Measurements from ENCODE around the gene HSBP1L1.

HSBP1L1 gene

DNA sequence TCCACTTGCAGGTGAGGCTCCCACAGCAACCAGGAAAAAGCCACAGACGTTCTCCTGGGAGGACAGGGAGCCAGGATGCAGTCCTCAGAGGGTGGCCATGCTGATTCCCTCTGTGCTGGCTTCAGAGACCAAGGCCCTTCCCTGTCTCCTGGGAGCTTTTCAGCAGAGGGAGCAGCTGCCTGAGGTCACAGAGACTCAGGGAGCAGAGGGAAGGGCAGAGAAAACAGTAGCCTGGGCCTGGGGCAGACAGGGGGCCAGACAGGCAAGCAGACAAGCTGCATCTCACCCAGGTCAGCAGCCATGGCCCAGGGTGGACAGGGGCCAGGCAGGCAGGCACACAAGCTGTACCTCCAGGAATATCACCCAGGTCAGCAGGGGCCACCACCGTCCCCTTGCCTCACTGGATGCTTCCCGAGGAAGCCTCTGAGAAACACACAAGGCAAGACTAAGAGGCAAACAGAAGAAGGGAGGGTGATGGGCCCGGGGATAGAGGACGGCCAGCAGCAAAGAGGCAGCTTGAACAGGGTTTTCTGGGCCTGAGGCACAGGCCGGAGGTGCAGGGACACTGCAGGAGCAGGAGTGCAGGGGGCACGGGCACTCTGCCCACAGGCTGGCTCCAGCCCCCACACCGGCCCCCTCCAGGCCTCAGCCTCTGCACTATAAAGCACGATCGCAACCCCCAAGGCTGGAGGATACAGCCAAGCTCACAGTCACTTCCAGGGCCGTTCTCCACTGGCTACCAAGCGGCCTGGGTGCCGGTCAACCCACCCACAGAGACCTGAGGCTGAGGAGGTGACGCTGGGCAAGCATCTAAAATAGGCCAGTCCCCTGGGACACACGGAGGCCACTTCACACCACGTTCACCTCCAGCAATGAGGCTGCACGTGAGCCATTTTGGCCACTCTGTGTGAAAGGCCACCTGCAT is 19.1 kb upstream of the HSBP1L1 start:
- H3K4me1 ChIP-seq (ENCODE audit: control insufficient read depth, insufficient read depth, low read length) = peaks cover 14% of the 10 kb centered on the region
- TF ChIP-seq ZNF175 (tag by site-specific recombination; IDR thresholded peaks at IDR 0.05) (no peak), TCF7L2 (IDR thresholded peaks at IDR 0.05; ENCODE audit: borderline replicate concordance, low read depth, low read length) (no peak), ZNF391 (tag by site-specific recombination; IDR thresholded peaks at IDR 0.05; ENCODE audit: borderline replicate concordance, low read depth) (no peak), ZNF707 (tag by site-specific recombination; IDR thresholded peaks at IDR 0.05) (no peak), GLIS2 (tag by site-specific recombination; IDR thresholded peaks at IDR 0.05) (peak; percentile 48; the same call in 1 of the 2 replicates), ZNF214 (tag by site-specific recombination; IDR thresholded peaks at IDR 0.05; ENCODE audit: borderline replicate concordance) (no peak), HOXA7 (CRISPR knock-in tag; IDR thresholded peaks at IDR 0.05; ENCODE audit: borderline replicate concordance) (no peak), ZFP41 (tag by site-specific recombination; IDR thresholded peaks at IDR 0.05; ENCODE audit: borderline replicate concordance) (no peak), KLF10 (tag by site-specific recombination; IDR thresholded peaks at IDR 0.05) (no peak), ZNF10 (tag by site-specific recombination; IDR thresholded peaks at IDR 0.05) (no peak), ZNF239 (tag by site-specific recombination; IDR thresholded peaks at IDR 0.05) (no peak), ZNF510 (tag by site-specific recombination; IDR thresholded peaks at IDR 0.05; ENCODE audit: insufficient replicate concordance) (no peak), ZNF133 (tag by site-specific recombination; IDR thresholded peaks at IDR 0.05) (no peak), ZNF561 (tag by site-specific recombination; IDR thresholded peaks at IDR 0.05; ENCODE audit: borderline replicate concordance) (no peak), ZNF623 (tag by site-specific recombination; IDR thresholded peaks at IDR 0.05) (no peak), ZNF302 (tag by site-specific recombination; IDR thresholded peaks at IDR 0.05; ENCODE audit: low read depth) (no peak), ZNF23 (tag by site-specific recombination; IDR thresholded peaks at IDR 0.05; ENCODE audit: borderline replicate concordance) (no peak), ZBTB21 (tag by site-specific recombination; IDR thresholded peaks at IDR 0.05) (no peak), ZFHX2 (tag by site-specific recombination; conservative IDR thresholded peaks at IDR 0.05) (no peak), ZNF701 (tag by site-specific recombination; IDR thresholded peaks at IDR 0.05) (no peak), EGR2 (tag by site-specific recombination; IDR thresholded peaks at IDR 0.05; ENCODE audit: low read depth) (0 out of 2 replicates have a peak, but pooled peaks have one; percentile 12), ZNF830 (tag by site-specific recombination; IDR thresholded peaks at IDR 0.05; ENCODE audit: low read depth) (no peak), ZNF138 (tag by site-specific recombination; IDR thresholded peaks at IDR 0.05; ENCODE audit: borderline replicate concordance) (no peak)
- TF ChIP-seq, protein P1, sequence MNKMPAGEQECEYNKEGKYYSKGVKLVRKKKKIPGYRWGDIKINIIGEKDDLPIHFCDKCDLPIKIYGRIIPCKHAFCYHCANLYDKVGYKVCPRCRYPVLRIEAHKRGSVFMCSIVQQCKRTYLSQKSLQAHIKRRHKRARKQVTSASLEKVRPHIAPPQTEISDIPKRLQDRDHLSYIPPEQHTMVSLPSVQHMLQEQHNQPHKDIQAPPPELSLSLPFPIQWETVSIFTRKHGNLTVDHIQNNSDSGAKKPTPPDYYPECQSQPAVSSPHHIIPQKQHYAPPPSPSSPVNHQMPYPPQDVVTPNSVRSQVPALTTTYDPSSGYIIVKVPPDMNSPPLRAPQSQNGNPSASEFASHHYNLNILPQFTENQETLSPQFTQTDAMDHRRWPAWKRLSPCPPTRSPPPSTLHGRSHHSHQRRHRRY (tag by site-specific recombination; IDR thresholded peaks at IDR 0.05) = no peak
- TF ChIP-seq, protein P2, sequence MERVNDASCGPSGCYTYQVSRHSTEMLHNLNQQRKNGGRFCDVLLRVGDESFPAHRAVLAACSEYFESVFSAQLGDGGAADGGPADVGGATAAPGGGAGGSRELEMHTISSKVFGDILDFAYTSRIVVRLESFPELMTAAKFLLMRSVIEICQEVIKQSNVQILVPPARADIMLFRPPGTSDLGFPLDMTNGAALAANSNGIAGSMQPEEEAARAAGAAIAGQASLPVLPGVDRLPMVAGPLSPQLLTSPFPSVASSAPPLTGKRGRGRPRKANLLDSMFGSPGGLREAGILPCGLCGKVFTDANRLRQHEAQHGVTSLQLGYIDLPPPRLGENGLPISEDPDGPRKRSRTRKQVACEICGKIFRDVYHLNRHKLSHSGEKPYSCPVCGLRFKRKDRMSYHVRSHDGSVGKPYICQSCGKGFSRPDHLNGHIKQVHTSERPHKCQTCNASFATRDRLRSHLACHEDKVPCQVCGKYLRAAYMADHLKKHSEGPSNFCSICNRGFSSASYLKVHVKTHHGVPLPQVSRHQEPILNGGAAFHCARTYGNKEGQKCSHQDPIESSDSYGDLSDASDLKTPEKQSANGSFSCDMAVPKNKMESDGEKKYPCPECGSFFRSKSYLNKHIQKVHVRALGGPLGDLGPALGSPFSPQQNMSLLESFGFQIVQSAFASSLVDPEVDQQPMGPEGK (tag by site-specific recombination; IDR thresholded peaks at IDR 0.05) = no peak
- TF ChIP-seq, protein P3, sequence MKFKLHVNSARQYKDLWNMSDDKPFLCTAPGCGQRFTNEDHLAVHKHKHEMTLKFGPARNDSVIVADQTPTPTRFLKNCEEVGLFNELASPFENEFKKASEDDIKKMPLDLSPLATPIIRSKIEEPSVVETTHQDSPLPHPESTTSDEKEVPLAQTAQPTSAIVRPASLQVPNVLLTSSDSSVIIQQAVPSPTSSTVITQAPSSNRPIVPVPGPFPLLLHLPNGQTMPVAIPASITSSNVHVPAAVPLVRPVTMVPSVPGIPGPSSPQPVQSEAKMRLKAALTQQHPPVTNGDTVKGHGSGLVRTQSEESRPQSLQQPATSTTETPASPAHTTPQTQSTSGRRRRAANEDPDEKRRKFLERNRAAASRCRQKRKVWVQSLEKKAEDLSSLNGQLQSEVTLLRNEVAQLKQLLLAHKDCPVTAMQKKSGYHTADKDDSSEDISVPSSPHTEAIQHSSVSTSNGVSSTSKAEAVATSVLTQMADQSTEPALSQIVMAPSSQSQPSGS (tag by site-specific recombination; IDR thresholded peaks at IDR 0.05; ENCODE audit: low read depth) = no peak
- TF ChIP-seq, protein P4, sequence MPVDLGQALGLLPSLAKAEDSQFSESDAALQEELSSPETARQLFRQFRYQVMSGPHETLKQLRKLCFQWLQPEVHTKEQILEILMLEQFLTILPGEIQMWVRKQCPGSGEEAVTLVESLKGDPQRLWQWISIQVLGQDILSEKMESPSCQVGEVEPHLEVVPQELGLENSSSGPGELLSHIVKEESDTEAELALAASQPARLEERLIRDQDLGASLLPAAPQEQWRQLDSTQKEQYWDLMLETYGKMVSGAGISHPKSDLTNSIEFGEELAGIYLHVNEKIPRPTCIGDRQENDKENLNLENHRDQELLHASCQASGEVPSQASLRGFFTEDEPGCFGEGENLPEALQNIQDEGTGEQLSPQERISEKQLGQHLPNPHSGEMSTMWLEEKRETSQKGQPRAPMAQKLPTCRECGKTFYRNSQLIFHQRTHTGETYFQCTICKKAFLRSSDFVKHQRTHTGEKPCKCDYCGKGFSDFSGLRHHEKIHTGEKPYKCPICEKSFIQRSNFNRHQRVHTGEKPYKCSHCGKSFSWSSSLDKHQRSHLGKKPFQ (tag by site-specific recombination; IDR thresholded peaks at IDR 0.05) = peak; percentile 83
- TF ChIP-seq, protein P5, sequence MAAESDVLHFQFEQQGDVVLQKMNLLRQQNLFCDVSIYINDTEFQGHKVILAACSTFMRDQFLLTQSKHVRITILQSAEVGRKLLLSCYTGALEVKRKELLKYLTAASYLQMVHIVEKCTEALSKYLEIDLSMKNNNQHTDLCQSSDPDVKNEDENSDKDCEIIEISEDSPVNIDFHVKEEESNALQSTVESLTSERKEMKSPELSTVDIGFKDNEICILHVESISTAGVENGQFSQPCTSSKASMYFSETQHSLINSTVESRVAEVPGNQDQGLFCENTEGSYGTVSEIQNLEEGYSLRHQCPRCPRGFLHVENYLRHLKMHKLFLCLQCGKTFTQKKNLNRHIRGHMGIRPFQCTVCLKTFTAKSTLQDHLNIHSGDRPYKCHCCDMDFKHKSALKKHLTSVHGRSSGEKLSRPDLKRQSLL (tag by site-specific recombination; IDR thresholded peaks at IDR 0.05) = no peak
- TF ChIP-seq, protein P6, sequence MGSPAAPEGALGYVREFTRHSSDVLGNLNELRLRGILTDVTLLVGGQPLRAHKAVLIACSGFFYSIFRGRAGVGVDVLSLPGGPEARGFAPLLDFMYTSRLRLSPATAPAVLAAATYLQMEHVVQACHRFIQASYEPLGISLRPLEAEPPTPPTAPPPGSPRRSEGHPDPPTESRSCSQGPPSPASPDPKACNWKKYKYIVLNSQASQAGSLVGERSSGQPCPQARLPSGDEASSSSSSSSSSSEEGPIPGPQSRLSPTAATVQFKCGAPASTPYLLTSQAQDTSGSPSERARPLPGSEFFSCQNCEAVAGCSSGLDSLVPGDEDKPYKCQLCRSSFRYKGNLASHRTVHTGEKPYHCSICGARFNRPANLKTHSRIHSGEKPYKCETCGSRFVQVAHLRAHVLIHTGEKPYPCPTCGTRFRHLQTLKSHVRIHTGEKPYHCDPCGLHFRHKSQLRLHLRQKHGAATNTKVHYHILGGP (tag by site-specific recombination; IDR thresholded peaks at IDR 0.05) = no peak

More for the DNA sequence above, 19.1 kb upstream of the HSBP1L1 start:
- Histone ChIP-seq H3K36me3 (ENCODE audit: control insufficient read depth in 2 of 2, insufficient read depth in 1 of 2, low read length in 2 of 2) (peaks cover 15 to 46% of the 10 kb centered on the region in 2 experiments), H3K4me3 (ENCODE audit: low read depth, low read length) (no peak overlapping the region), H3K9me3 (ENCODE audit: control insufficient read depth, insufficient read depth, low read depth, low read length) (no peaks in the 10 kb centered on the region), H3K27ac (ENCODE audit: extremely low read depth, low read depth, low read length) (no peak overlapping the region)
- ChIA-PET CTCF (no interaction called here), POLR2A (no interaction called here)

Measured in HEK293 (cell line).